ENCODE results near the gene GRIK4. TPM values are rescaled to one million over a fixed set of nuclear protein-coding genes. Genes with fewer than 3 reads are reported as not detected.

GRIK4 gene
- total and polyA plus RNA-seq, 2 of the 4 experiments (the other 2 are of a cell fraction) = 0.18 to 0.38 TPM

GRCh38 chr11:120695426-120695825 lies 183.9 kb downstream of the GRIK4 start:
- no peak overlapping the region for H3K56ac ChIP-seq (ENCODE audit: extremely low read depth, insufficient read depth, low read length)
- H3K79me1 ChIP-seq (ENCODE audit: low read depth in 1 of 2, low read length in 2 of 2) = no peaks in the 10 kb centered on the region
- ATAC-seq (ENCODE audit: low read depth) (no peak), DNase-seq (no peak)
- H2BK20ac ChIP-seq (ENCODE audit: low read depth, low read length) = no peak overlapping the region
- no peak overlapping the region for H3K4me3 ChIP-seq (ENCODE audit: insufficient read depth, low read depth, low read length)
- no peak overlapping the region for H3K14ac ChIP-seq (replicated peaks; ENCODE audit: low read depth, low read length)
- no peak overlapping the region for H4K5ac ChIP-seq (ENCODE audit: low read depth, low read length)
- peaks cover 25% of the 10 kb centered on the region for H3K27me3 ChIP-seq (ENCODE audit: control insufficient read depth, insufficient read depth, low read length)
- no peak overlapping the region for H4K8ac ChIP-seq (ENCODE audit: low read depth in 2 of 2, low read length in 2 of 2)
- H2BK5ac ChIP-seq (ENCODE audit: low read depth, low read length, poor library complexity, severe bottlenecking) = no peak overlapping the region
- WGBS, 2 experiments (ENCODE audit: extremely low coverage in 2 of 2, insufficient read length in 1 of 2) = 74% methylated on average over 3 of the region's 8 CpGs; no CpG with 5 or more reads in 1 of the 2 experiments
- TF ChIP-seq CTCF (conservative IDR thresholded peaks at IDR 0.05; ENCODE audit: low read depth, low read length) = no peak
- TF ChIP-seq POLR2A (IDR thresholded peaks at IDR 0.05; ENCODE audit: low read depth, low read length) = no peak
- no peak for TF ChIP-seq RAD21 (IDR thresholded peaks at IDR 0.05; ENCODE audit: low read length)
- TF ChIP-seq BHLHE40 (IDR thresholded peaks at IDR 0.05; ENCODE audit: low read depth, low read length) = no peak
- no peak for TF ChIP-seq RFX5 (IDR thresholded peaks at IDR 0.05; ENCODE audit: low read depth, low read length)
- no peak for TF ChIP-seq MAFK (IDR thresholded peaks at IDR 0.05; ENCODE audit: low read depth, low read length)
- no peak for TF ChIP-seq MXI1 (IDR thresholded peaks at IDR 0.05; ENCODE audit: borderline replicate concordance, low read depth, low read length)
- TF ChIP-seq USF2 (IDR thresholded peaks at IDR 0.05; ENCODE audit: low read depth, low read length) = no peak
- no peak for TF ChIP-seq NFE2L2 (IDR thresholded peaks at IDR 0.05; ENCODE audit: low read depth, low read length)
- TF ChIP-seq MAZ (IDR thresholded peaks at IDR 0.05; ENCODE audit: borderline replicate concordance, low read depth, low read length) = no peak
- TF ChIP-seq RCOR1 (IDR thresholded peaks at IDR 0.05; ENCODE audit: insufficient replicate concordance, low read length) = no peak
- TF ChIP-seq CEBPB (IDR thresholded peaks at IDR 0.05; ENCODE audit: low read depth, low read length) = no peak
- TF ChIP-seq SMC3 (IDR thresholded peaks at IDR 0.05; ENCODE audit: low read depth, low read length) = no peak
- TF ChIP-seq CHD1 (IDR thresholded peaks at IDR 0.05; ENCODE audit: low read depth, low read length) = no peak
- no peak for TF ChIP-seq FOS (IDR thresholded peaks at IDR 0.05; ENCODE audit: low read depth, low read length)
- no peaks in the 10 kb centered on the region for H3K36me3 ChIP-seq (ENCODE audit: control insufficient read depth, insufficient read depth, low read length)
- no peak overlapping the region for H3K27ac ChIP-seq (ENCODE audit: insufficient read depth, low read length)
- no peak overlapping the region for H3K9ac ChIP-seq (ENCODE audit: low read depth, low read length)
- no peak overlapping the region for H3K4ac ChIP-seq (ENCODE audit: low read depth, low read length)
- ChIA-PET POLR2A (ENCODE audit: unreplicated experiment) (no interaction called here), CTCF (interaction anchor here (2.2 kb wide), 1 partner anchor 10 kb away, joined by 12 read pairs; no protein-coding TSS in a partner anchor)
- no peak overlapping the region for H2AFZ ChIP-seq (replicated peaks; ENCODE audit: low read length, poor library complexity)
- in situ Hi-C loops (cut with MboI; ENCODE audit: low sequenced_read_pairs) = loop anchor here (25.0 kb wide), 1 partner anchor 383 kb away; no protein-coding TSS in a partner anchor
- H2BK15ac ChIP-seq (ENCODE audit: low read depth, low read length) = no peak overlapping the region
- H2AK9ac ChIP-seq (replicated peaks; ENCODE audit: low read depth, low read length, poor library complexity) = no peak overlapping the region
- no peak overlapping the region for H2BK120ac ChIP-seq (ENCODE audit: low read depth, low read length)
- H3K9me1 ChIP-seq (ENCODE audit: insufficient read depth, low read length) = no peaks in the 10 kb centered on the region
- no peak overlapping the region for H2AK5ac ChIP-seq (ENCODE audit: low read depth, low read length)
- H3K4me2 ChIP-seq (ENCODE audit: low read depth, low read length) = no peak overlapping the region
- dilution Hi-C loops (cut with HindIII; ENCODE audit: low sequenced_read_pairs, unreplicated experiment) = no loop called here
- no peaks in the 10 kb centered on the region for H3K4me1 ChIP-seq (ENCODE audit: control insufficient read depth, insufficient read depth, low read length)
- intact Hi-C loops (cut with micrococcal nuclease) = no loop called here
- no peak overlapping the region for H3K23ac ChIP-seq (ENCODE audit: low read depth, low read length)
- H4K91ac ChIP-seq (ENCODE audit: insufficient read depth, low read depth, low read length) = no peak overlapping the region
- BruUV-seq (replicated peaks) = no TSS peak
- H4K20me1 ChIP-seq (ENCODE audit: insufficient read depth, low read length) = no peaks in the 10 kb centered on the region
- H3K18ac ChIP-seq (ENCODE audit: low read depth, low read length) = no peak overlapping the region
- no peaks in the 10 kb centered on the region for H3K9me3 ChIP-seq (ENCODE audit: control insufficient read depth, insufficient read depth, low read length)
